Body of pancreas (tissue), 4 donors: ENCODE data around the gene NOD2.

Experiments
- POLR2A ChIP-seq, 3 donors: fragments of 450-650 bp; IDR thresholded peaks; one replicate each; pipeline ENCODE4 v1.6.1; 2016; ENCODE audit warnings: antibody characterized with exemption in 3 of 3, mild to moderate bottlenecking in 2 of 3
- TF ChIP-seq, protein P1 (sequence below), 7 experiments: fragments of 450-650 bp in 4 of 7; fragments of 200-600 bp in 3 of 7; sonication (generic) in 3 of 7; IDR thresholded peaks; one replicate each; pipeline ENCODE4 v1.5.1; 2016 to 2019; ENCODE audit warnings: antibody characterized with exemption in 7 of 7

DNA sequence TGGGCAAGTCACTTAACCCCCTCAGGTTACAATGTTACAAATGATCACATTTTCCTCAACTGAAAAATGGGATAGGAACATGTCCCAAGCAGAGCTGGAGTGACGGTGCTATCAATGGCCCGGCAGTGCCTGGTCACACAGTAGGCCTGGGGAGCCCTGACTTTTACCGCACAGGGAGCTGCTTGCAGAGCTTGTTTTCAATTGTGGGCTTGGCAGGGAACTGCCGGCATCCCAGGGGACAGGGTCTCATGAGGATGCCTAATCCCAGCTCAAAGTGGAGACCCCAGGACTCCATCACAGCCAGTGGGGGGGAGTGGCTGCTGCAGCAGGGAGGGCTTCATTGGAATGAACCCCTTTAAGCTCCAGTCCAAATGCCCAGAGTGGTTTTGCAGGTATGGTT lies 23.7 kb upstream of the NOD2 start:
- TF ChIP-seq, protein P1, sequence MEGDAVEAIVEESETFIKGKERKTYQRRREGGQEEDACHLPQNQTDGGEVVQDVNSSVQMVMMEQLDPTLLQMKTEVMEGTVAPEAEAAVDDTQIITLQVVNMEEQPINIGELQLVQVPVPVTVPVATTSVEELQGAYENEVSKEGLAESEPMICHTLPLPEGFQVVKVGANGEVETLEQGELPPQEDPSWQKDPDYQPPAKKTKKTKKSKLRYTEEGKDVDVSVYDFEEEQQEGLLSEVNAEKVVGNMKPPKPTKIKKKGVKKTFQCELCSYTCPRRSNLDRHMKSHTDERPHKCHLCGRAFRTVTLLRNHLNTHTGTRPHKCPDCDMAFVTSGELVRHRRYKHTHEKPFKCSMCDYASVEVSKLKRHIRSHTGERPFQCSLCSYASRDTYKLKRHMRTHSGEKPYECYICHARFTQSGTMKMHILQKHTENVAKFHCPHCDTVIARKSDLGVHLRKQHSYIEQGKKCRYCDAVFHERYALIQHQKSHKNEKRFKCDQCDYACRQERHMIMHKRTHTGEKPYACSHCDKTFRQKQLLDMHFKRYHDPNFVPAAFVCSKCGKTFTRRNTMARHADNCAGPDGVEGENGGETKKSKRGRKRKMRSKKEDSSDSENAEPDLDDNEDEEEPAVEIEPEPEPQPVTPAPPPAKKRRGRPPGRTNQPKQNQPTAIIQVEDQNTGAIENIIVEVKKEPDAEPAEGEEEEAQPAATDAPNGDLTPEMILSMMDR (IDR thresholded peaks at IDR 0.05), result no peak
- TF ChIP-seq POLR2A (IDR thresholded peaks at IDR 0.05), result no peak
